T47D (cell line): Measurements from ENCODE around the gene FCN2.

Experiments
- DNase-seq, 2 experiments: peaks; one replicate each; pipeline versions ENCODE4 v3.0.0 to v3.0.0-alpha.2; 2011 to 2012; ENCODE audit warnings: low read depth in 1 of 2, low spot score in 1 of 2
- JUND ChIP-seq: IDR thresholded peaks from 2 replicates; pipeline ENCODE4 v1.6.1; 2012; ENCODE audit warnings: low read depth
- in situ Hi-C: cut with HindIII; loops from 2 replicates; pipeline ENCODE4 v1.10.0; 2016; ENCODE audit warnings: low sequenced_read_pairs, low pct_unique_long_range_greater_than_20kb

Gene FCN2

DNA sequence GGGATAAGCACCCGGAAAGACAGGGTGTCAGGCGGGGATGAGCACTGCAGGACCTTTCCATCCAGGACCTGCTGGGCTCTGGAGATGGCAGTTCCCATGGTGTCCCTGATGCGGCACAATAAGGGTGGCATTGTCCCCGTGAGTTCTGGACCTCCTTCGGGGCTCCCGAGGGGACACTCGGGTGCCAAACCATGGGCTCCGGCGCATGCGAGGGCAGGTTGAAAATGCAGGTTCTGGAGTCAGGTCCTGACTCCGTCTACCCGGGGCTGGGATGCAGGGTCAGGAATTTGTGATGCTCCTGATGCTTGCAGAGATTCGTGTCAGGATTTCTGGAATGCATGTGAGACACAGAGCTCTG, 682 bp downstream of the FCN2 start:
- in situ Hi-C loops = no loop called here
- no peak for TF ChIP-seq JUND
- no peak for DNase-seq

DNA sequence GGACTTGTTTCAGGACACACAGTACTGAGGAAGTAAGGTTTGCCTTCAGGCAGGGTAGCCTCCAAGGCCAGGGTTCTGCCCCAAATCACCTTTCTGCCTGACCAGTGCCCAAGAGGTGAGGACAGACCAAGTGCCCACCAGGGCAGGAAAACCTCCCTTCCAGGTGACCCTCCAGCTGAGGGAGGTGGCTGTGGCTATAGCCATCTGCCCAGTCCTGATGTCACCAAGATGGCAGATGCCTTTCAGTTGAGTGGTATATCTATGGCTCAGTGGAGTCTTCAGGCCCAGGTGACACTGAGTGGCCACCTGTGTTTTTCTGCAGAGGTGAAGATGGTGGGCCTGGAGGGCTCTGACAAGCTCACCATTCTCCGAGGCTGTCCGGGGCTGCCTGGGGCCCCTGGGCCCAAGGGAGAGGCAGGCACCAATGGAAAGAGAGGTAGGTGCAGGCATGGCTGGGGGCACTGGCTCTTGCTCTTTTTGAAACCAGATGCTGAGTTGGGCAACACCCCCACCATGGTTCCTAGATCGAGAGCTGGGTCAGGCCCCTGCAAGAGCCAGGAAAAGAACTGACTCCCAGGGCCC, 1.7 kb downstream of the FCN2 start:
- DNase-seq = no peak
- in situ Hi-C loops = no loop called here
- no peak for TF ChIP-seq JUND

DNA sequence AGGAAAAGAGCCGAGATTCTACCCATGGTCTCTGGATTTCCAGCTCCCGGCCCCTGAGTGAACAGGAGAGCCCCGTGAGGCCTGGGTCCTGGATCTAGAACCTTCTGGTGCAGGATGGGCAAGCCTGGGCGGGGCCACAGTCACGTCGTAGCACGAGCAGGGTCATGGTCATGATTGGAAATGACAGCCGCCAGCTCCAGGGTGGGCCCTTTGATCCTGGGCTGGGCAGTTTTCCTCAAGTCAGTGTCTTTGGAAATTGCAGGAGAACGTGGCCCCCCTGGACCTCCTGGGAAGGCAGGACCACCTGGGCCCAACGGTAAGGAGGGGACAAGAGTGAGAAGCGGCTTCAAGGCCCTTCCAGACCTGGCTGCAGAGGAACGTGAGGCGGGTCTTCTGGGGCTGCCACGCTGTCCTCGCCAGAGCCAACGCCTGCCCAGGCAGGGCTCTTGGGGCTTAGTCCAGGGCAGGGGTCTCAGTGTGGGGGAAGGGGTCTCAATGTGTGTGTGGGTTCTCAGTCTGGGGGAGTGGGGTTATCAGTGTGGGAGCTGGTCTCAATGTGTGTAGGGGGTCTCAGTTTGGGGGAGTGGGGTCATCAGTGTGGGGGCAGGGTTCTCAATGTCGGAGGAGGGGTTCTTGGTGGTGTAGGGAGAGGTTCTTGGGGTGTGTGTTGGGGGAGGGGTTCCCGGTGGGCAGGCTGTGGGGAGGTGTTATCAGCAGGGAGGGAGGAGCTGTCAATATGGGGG, 2.6 kb downstream of the FCN2 start:
- no peak for DNase-seq
- no peak for TF ChIP-seq JUND
- in situ Hi-C loops = no loop called here

DNA sequence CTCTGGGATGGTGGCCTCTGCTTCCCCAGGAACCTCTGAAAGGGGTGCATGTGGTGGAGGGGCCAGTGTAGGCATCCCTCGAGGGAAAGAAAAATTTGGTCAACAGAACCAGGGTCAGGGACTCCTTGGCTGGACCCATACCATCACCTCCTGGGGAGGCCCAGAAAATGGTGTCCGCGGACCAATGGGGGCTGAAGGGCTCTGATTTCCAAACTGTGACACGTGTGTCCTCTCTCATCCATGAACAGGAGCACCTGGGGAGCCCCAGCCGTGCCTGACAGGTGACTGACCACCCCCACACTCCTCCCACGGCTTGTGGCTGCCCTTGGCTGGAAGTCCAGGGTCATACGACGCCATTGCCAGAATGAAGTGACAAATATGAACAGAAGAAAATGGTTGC, 3.9 kb downstream of the FCN2 start:
- no peak for TF ChIP-seq JUND
- in situ Hi-C loops = no loop called here
- DNase-seq = no peak

DNA sequence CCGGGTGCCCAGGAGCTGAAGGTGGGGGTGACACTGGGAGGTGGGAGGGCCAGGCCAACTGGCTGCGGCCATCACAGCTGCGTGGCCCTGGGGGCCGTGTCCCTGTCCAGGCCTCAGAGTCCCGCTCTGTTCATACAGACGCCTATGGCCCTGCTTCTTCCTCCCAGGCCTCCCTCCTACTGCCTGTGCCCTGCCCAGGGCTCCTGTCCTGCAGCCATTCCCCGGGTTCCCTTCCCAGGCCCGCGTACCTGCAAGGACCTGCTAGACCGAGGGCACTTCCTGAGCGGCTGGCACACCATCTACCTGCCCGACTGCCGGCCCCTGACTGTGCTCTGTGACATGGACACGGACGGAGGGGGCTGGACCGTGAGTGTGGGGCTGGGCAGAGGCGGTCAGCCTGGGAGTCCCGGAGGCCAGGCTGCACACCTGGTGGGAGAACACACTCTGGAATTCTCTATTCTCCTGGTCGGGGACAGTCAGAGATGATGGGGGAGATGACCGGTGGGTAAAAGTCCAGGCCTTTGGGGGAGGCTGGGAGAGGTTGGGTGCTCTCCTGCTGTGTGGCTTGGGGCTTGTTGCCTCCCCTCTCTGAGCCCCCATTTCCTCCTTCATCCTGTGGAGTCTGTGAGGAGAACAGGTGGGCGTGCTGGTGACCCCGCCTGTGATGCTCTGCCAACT, 4.5 kb downstream of the FCN2 start:
- in situ Hi-C loops = no loop called here

DNA sequence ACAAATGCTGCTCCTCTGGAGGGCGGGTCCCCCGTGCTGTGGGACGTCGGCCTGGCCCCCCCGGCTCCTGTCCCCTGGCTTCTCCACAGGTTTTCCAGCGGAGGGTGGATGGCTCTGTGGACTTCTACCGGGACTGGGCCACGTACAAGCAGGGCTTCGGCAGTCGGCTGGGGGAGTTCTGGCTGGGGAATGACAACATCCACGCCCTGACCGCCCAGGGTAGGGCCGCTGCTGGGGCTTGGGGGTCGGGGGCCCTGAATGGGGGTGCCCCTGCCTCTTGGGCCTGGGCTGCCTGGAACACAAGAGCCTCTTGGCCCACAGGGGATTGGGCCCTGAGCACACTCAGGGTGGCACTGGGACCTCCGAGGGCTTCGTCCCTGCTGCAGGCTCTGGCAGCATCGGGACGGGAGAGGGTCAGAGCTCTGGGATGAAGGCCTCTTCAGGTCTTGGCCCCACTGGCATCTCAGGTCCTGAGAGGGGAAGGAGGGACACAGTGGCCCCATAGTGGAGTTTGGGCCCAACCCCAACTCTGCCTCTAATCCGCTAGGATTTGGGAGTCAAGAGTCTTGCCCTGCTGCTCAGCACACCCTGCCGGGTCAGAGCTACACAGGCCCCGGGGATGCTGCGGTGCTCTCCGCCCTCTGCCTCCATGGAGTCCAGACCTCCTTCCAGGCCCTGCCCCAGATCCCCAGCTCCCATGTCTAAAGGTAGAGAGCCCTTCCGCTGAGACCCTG, 5.2 kb downstream of the FCN2 start:
- in situ Hi-C loops = no loop called here
- DNase-seq = no peak
- no peak for TF ChIP-seq JUND

More for the DNA sequence above, 4.5 kb downstream of the FCN2 start:
- TF ChIP-seq JUND = no peak
- DNase-seq = no peak

DNA sequence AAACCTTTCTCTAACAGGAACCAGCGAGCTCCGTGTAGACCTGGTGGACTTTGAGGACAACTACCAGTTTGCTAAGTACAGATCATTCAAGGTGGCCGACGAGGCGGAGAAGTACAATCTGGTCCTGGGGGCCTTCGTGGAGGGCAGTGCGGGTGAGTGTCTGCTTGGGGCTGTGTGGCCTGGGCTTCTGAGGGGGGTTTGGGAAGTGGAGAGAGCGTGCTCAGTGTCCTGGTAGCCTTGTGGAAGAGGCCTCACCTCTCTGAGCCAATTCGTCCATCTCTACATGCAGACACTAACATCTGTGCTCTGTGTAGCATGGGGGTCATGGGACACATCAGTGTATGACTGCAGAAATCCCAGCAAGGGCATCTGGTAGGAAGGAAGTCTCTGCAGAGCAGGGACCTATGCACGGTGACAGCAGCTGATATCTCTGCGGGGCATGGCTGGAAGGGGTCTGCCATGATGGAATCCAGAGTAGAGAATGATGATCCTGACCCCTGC, 5.9 kb downstream of the FCN2 start:
- DNase-seq = no peak
- TF ChIP-seq JUND = no peak
- in situ Hi-C loops = no loop called here

DNA sequence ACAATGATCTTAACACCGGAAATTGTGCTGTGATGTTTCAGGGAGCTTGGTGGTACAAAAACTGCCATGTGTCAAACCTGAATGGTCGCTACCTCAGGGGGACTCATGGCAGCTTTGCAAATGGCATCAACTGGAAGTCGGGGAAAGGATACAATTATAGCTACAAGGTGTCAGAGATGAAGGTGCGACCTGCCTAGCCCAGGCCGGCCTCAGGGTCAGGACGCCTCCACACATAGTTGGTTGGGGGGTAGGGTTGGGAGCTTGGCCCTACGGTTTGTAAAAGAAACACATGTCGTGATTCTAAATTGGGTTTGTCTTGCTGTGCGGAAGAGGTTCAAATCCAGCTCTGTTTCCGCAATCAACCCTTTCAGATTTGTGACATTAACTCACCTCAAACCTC, 6.6 kb downstream of the FCN2 start:
- no peak for DNase-seq
- TF ChIP-seq JUND = no peak
- in situ Hi-C loops = no loop called here

DNA sequence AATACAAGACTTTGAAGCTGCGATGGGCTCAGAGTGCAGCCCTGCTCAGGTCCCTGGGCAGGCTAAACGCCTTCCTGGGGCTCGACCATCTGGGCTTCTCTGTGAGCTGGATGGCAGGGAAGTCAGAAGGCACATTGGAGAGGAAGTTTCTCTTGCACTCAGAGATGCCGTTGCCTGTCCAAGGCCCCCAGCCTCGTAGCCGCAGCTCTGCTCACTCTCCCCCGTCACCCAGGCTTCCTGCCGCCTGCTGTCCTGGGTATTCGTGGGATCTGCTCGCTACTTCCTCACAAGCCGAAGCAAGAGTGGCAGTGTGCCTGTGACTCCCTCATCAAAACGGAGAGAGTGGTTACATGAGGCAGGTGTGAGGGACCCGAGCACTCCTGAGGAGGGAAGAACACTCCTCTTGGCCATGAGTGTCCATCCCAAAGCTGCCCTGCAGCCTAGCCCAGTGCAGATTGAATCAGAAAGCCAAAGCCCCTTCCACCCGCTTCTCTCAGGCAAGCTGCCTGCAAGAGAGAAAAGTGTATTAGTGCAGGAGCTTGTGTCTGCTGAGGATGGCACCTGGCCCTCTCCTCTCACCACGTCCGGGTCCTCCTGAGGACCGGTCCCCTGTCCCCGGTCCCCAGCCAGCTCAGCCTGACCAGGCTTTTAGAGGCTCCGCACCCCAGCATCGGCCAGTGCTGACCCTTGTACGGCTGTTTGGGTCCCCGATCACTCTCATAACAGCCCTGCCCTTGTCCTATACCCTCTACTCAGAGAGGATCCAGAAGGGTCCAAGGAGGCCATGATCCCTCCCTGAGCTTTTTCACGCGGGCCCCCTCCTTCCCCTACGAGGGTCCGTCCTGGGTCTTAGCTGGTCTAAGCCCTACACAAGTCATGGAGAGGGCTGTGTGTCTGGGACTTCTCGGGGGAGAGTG, 7.3 kb downstream of the FCN2 start:
- no peak for TF ChIP-seq JUND
- in situ Hi-C loops = no loop called here
- DNase-seq = no peak

DNA sequence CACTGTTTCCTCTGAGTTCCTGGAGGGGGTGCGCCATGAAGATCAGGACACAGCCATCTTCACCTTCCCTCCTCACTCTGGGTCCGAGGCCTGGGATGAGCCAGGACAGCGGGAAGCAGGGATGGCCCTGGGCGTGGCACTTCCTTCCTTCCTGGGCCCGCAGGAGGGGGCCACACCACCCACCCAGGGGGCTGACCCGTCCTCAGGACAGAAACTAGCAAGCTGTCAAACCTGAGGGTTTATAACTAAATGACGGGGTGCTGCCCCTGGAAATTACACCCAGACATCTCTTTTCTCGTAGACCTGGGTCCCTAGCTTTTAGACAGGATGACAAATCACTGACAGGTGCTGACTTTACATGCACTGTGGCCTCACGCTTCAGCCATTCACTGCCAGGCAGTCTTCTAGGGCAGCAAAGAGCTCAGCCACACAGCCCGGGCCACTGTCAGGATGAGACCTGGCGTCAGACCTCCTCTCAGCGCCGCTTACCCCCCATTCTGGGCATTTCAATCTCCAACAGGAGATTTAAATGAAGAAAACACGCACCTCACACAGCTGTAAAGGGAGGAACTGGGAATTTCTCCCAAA, 8.1 kb downstream of the FCN2 start:
- TF ChIP-seq JUND = no peak
- in situ Hi-C loops = no loop called here
- no peak for DNase-seq

DNA sequence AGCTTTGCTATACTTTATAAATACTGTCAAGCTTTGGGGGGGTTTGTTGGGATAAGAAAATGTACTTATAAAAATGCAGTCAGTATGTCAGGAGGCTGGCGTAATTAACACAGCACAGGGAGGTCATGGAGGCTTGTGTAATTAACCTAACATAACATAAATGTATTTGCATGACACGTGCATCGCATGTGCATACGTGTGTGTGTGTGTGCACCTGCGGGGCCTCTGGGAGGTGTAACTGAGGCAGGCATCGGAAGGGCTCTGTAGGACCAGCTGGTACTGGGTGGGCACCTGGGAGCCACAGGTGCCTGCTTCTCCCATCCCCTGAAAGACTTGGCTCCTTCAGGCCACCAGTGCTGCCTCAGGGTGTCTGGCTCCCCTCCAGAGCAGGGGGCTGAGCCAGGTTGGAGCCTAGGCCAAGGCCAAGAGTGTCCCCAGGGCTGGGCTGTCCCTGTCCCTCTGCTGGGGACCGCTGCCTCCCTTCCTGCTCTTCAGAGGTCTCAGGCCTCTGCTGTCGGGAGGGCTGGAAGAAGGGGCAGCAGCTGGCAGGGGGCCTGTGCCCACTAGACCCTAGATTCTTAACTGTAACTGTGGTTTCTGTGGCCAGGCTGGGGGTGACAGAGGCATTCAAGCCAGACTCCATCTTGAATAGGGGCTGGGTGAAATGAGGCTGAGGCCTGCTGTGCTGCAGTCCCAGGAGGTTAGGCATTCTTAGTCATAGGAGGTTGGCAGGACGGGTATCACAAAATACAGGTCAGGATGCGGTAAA, 9.0 kb downstream of the FCN2 start:
- TF ChIP-seq JUND = no peak
- DNase-seq = no peak
- in situ Hi-C loops = no loop called here
